GM18870 (cell line): ENCODE data around the gene RTN4RL2.

ENCODE experiments used
- ATAC-seq: cut with Tn5 transposase; IDR thresholded peaks from one replicate; pipeline ENCODE4 v1.9.1; 2021; ENCODE audit warnings: moderate library complexity; ENCODE audit not compliant: unreplicated experiment

The RTN4RL2 gene

GRCh38 chr11:57460022-57460757, at the start of gene RTN4RL2:
TSS of gene RTN4RL2 (plus strand) at chr11:57460528. CDS start at chr11:57460866, 338 bp downstream.
- no peak for ATAC-seq

GRCh38 chr11:57413681-57414080, 46.6 kb upstream of the RTN4RL2 start:
- ATAC-seq, result no peak

DNA sequence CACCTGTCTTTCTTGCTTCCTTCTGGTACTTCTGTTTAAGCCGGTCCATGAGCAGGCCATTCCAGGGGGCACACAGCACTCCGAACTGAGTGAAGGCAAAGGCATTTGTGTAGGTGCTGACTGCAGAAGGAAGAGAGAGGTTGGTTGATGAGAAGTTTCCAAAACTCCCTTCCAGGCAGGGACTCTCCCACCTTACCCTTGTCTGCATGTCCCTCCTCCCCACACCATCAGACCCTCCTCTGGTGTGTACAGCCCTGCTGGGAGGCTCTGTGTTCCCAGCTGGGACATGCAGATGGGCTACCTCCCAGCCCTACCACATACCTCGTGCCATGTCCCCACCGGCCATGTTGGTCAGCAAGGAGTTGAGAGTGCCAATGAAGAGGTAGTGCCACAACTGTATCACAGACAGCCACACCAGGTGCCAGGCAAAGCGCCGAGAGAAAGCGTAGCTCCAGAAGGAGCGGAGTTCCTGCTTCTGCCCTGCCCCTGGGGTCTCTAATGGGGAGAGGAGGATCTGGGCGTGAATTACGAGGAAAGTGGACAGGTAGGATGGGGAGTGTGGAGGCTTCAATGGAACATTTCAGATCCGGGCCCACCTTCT, 45.6 kb upstream of the RTN4RL2 start:
- ATAC-seq, result no peak

DNA sequence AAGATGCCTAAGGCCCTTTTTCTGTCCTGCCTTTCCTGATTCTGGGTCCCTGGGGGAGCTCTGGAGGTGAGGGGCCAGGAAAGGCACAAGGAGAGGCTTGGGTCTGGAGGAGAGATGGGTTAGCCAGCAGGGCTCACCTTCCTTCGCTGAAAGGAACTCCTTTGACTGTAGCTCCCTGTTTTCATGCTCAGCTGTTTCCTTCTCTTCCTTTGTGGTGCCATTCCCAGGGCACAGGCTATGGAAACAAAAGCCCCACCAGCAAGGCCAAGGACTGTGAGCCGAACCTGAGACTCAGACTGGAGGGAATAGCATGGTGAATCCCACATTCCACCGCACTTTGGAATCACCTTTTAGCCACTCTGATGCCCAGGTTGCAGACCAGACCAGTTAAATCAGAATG, 43.9 kb upstream of the RTN4RL2 start:
- ATAC-seq, result no peak

DNA sequence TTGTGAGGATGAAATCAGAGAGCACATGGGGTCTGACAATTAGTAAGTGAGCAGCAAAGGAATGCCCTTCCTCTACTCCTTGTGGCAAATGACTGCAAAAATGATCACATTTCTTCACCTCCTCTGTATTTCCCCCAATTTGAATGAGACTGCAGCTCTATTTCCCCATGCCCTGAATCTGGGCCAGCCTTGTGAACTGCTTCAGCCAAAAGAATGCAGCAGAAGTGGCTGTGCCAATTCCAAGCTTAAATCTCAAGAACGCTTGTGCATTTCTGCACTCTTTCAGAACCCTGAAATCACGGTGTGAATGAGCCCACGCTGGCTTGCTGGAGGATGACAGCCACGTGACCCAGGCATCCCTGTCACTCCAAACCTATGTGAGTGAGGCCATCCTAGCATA, 43.3 kb upstream of the RTN4RL2 start:
- ATAC-seq, result no peak

- ATAC-seq, result no peak
Measured at GRCh38 chr11:57418131-57418530, 42.2 kb upstream of the RTN4RL2 start.

DNA sequence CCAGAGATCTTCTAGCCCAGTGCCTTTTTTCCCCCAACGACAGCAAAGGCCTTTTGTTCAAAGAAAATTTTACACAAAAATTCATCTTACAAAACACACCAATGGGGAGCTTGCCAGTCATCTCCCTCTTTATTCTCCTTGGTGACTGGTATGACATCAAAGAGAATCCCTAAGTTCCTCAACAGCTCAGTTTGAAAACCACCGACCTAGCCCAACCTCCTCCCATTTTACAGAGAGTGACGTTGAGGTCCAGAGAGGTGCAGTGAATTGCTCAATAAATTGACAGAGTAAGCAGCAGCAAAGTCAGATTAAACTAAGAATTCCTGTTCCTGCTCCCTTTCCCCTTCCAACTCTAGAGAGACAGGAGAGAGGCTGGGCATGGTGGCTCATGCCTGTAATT, 41.2 kb upstream of the RTN4RL2 start:
- ATAC-seq, result no peak

- ATAC-seq, result no peak
Measured at GRCh38 chr11:57421066-57421465, 39.3 kb upstream of the RTN4RL2 start.

DNA sequence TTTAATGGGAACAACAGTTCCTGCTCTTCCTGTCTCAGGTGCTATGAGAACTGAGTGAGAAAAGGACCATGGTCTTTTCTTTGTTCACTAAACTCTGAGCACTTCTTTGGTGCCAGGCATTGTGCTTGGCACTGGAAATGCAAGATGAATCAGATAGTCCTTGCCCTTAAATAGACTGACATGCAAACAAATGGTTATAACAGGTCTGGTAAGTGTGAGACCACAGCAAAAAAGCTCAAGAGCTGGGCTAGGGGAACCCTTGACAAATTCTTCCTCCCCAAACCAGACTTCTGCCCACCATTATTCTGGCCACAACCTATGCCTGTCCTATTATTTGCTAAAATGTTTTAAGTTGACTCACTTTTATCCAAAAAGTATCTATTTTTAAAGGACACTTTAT, 38.5 kb upstream of the RTN4RL2 start:
- no peak for ATAC-seq

- ATAC-seq, result no peak
Measured at GRCh38 chr11:57422669-57423068, 37.7 kb upstream of the RTN4RL2 start.

DNA sequence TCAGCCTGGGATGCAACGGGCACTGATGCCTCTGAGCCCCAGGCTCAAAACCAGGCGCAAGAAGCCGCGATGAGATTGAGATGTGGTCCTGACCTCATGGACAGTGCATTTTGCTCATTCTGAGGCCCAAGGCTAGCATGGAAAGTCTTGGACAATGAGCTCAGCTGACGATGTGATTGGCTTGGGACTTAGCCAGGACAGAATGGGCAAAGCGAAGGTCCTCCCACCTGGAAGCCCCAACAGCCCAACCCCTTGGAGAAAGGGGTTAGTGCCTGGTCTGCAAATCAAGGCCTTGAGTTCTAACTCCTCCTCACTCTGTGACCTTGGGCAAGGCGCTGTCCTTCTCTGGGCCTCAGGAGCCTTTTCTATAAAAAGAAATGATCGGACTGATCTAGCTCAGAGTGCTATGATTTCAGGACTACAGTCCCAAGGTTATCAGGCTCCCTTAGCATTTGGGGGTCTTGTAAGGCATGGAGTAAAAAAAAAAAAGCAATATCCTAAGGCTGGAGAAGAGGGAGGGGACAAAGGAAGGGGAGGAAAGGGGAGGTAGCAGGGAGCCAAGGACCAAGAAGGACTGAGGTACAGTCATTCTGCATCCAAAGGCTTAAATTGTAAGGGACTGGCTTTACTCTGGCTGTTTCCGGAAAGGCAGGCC, 36.1 kb upstream of the RTN4RL2 start:
- no peak for ATAC-seq

GRCh38 chr11:57424792-57425564, 35.4 kb upstream of the RTN4RL2 start:
- ATAC-seq, result peak; percentile 94

- ATAC-seq, result no peak
Measured at GRCh38 chr11:57425565-57426438, 34.5 kb upstream of the RTN4RL2 start.

- ATAC-seq, result no peak
Measured at GRCh38 chr11:57426439-57426928, 33.8 kb upstream of the RTN4RL2 start.

DNA sequence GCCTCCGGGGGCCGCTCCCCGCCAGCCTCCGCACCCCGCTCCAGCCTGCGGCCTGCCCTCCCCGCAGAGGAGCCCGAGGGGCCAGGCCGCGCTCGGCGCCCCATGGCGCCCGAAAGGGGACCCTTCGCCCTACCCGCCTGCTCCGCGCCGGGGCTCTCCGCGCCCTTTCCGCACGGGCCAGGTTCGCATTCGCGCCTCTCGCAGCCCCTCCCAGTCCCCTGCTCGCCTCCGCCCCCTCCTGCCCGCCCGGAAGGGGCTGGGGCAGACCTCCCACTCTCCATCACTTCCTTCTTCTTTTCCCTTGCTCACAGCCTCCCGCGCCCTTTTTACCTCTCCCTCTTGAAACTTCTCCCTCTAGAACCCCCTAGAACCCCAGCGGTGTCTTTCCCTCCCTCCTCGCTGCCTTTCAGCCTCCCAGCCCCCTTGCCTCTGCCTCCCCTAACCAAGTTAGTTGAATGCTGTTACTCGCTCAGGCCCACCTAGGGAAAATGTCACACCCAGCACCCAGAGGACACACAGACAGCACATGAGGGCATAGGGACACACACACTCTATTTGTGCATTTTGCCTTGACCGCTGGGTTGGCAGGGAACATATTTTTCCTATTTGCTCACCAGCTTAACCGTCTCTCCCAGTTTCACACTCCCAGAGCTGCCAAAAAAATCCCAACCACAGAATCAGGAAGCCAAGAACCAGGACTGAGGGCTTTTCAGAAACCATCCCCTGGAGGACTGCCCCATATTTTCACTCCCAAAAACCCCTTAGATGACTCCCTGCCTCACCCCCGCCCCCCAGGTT, 33.2 kb upstream of the RTN4RL2 start, which contains the start of gene SLC43A3:
TSS of gene SLC43A3 (minus strand) at position 193 of the 798 bp plus-strand sequence. CDS start 949 bp downstream, outside the sequence.
- ATAC-seq, result peak; percentile 35

DNA sequence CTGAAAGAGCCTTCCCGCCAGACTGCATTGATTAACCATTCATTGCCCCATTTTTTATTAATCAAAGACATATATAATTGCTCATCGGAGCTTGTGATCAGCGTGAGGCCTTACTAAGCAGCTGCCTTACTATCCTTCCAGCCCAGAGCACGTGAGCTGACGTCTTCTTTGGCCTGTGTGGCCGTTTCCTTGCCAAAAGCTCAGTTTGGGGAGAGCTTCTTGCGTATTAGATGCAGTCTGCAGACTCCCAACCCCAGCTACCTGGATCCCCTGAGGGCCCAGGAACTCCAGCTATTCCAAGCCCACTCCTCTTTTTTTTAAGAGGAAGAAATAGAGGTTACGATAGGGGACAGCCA, 32.6 kb upstream of the RTN4RL2 start:
- ATAC-seq, result no peak

GRCh38 chr11:57428643-57429042, 31.7 kb upstream of the RTN4RL2 start:
- ATAC-seq, result no peak

GRCh38 chr11:57429946-57430345, 30.4 kb upstream of the RTN4RL2 start:
- no peak for ATAC-seq

GRCh38 chr11:57430952-57431351, 29.4 kb upstream of the RTN4RL2 start:
- no peak for ATAC-seq
